ENCODE results near the gene ANKH. TPM values are rescaled to one million over a fixed set of nuclear protein-coding genes. Genes with fewer than 3 reads are reported as not detected.

The ANKH gene
- total RNA-seq, 1 experiment from 2014 or later = 65.2 TPM

DNA sequence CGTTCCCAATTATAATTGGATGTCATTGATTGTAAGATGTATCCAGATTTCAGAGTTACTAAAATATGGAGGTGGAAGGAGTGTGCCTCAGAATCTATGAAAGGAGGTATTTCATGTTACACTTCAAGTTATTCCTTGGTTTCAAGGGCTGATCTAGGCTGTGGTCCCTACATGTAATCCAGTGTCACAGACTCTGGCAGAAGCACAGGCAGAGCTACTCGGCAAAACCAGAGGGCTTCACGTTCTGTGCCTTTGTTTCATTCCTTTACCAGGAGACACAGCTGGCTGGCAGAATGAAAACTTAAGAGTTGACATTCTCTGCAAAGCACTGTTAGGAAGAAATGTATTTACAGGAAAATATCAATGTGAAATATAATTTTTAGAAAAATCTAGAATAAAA is 99.6 kb downstream of the ANKH start (continued):
- TF ChIP-seq ZBTB33 (IDR thresholded peaks at IDR 0.05; ENCODE audit: extremely low read depth, insufficient replicate concordance, low read length) (no peak), ELF1 (IDR thresholded peaks at IDR 0.05; ENCODE audit: borderline replicate concordance, low read depth) (no peak), YY1 (IDR thresholded peaks at IDR 0.05; ENCODE audit: extremely low read depth, insufficient replicate concordance, low read depth, low read length) (no peak), FOSL1 (IDR thresholded peaks at IDR 0.05; ENCODE audit: low read depth) (no peak), SP1 (IDR thresholded peaks at IDR 0.05; ENCODE audit: low read depth) (no peak), ZNF274 (IDR thresholded peaks at IDR 0.05; ENCODE audit: low read depth, low read length) (no peak)

- no TSS peak for BruUV-seq (replicated peaks)
- POLR2A ChIA-PET = no interaction called here
These were observed 100.4 kb downstream of the ANKH start for GRCh38 chr5:14771189-14771588.

More at GRCh38 chr5:14771189-14771588, 100.4 kb downstream of the ANKH start:
- no peak overlapping the region for H2AFZ ChIP-seq (ENCODE audit: low read depth, low read length, poor library complexity, severe bottlenecking)
- H3K4me2 ChIP-seq (ENCODE audit: low read length) = no peak overlapping the region
- no peaks in the 10 kb centered on the region for H3K27me3 ChIP-seq (ENCODE audit: insufficient read depth, low read length)
- ATAC-seq (no peak), DNase-seq (ENCODE audit: low read depth, low spot score) (no peak)
- H3K4me1 ChIP-seq (ENCODE audit: control insufficient read depth in 1 of 2, insufficient read depth in 2 of 2, low read length in 2 of 2) = peaks cover 6 to 10% of the 10 kb centered on the region in 2 experiments; a peak in 3 of 4 replicates
- no peaks in the 10 kb centered on the region for H3K9me3 ChIP-seq (ENCODE audit: control insufficient read depth in 1 of 2, insufficient read depth in 1 of 2, low read depth in 1 of 2, low read length in 2 of 2)
- no peaks in the 10 kb centered on the region for H3K9me2 ChIP-seq (ENCODE audit: insufficient read depth)
- no peak overlapping the region for H3K4me3 ChIP-seq (replicated peaks in 1 of 2; ENCODE audit: low read depth in 1 of 2, low read length in 2 of 2)
- intact Hi-C loops (cut with micrococcal nuclease) = no loop called here
- H3K9ac ChIP-seq (ENCODE audit: low read length) = no peak overlapping the region
- ChIA-PET RAD21 (ENCODE audit: low non-redundant PET in 1 of 2, low total read pairs in 2 of 2, uncharacterized antibody in 2 of 2, unreplicated experiment in 2 of 2) (interaction anchor here in 1 of 2 experiments (0.7 kb wide), 1 partner anchor 35 kb away, joined by 6 read pairs; no protein-coding TSS in a partner anchor), CTCF (no interaction called here)
- H3K36me3 ChIP-seq (ENCODE audit: control insufficient read depth in 1 of 2, insufficient read depth in 2 of 2, low read length in 2 of 2) = no peaks in the 10 kb centered on the region
- no peaks in the 10 kb centered on the region for H3K79me2 ChIP-seq (ENCODE audit: insufficient read depth, low read length)
- H4K20me1 ChIP-seq (ENCODE audit: insufficient read depth) = no peaks in the 10 kb centered on the region
- H3K27ac ChIP-seq (ENCODE audit: low read depth, low read length) = no peak overlapping the region
- TF ChIP-seq EGR1 (IDR thresholded peaks at IDR 0.05; ENCODE audit: low read depth) (no peak), ZFX (IDR thresholded peaks at IDR 0.05) (no peak), SIN3A (IDR thresholded peaks at IDR 0.05; ENCODE audit: low read depth) (no peak)
